Progenitor cell of endocrine pancreas (in vitro differentiated cells): Measurements from ENCODE around the gene RPRD1B. TPM values are rescaled to one million over a fixed set of nuclear protein-coding genes. Genes with fewer than 3 reads are reported as not detected.

Experiments used
- DNase-seq: peaks from one replicate; pipeline ENCODE4 v3.0.0; 2021; ENCODE audit warnings: low spot score; ENCODE audit not compliant: unreplicated experiment
- H3K27ac Mint-ChIP-seq: 2 replicates; pipeline ENCODE4 v1.8.0; 2021; ENCODE audit warnings: mild to moderate bottlenecking, moderate library complexity, mixed read lengths
- H3K27me3 Mint-ChIP-seq: 2 replicates; pipeline ENCODE4 v1.8.0; 2021; ENCODE audit warnings: mixed read lengths
- H3K36me3 Mint-ChIP-seq: 2 replicates; pipeline ENCODE4 v1.8.0; 2022; ENCODE audit warnings: mixed read lengths; ENCODE audit not compliant: insufficient read depth
- H3K4me1 Mint-ChIP-seq: 2 replicates; pipeline ENCODE4 v1.8.0; 2021; ENCODE audit warnings: low read depth, mixed read lengths
- H3K4me3 Mint-ChIP-seq: 2 replicates; pipeline ENCODE4 v1.8.0; 2021; ENCODE audit warnings: low read depth, mild to moderate bottlenecking, moderate library complexity, mixed read lengths
- H3K9me3 Mint-ChIP-seq: 2 replicates; pipeline ENCODE4 v1.8.0; 2021; ENCODE audit warnings: low read depth, mixed read lengths
- total RNA-seq: library from RNA; stranded (reverse); gene quantifications from 2 replicates; pipeline ENCODE4 v1.2.1, GENCODE V29; 2021
- TF ChIP-seq, protein P1 (sequence below): fragments of 200-600 bp; sonication (generic); IDR thresholded peaks from one replicate; pipeline ENCODE4 v1.5.0; 2021; ENCODE audit warnings: antibody characterized with exemption, mild to moderate bottlenecking; ENCODE audit not compliant: unreplicated experiment

RPRD1B gene
- total RNA-seq, 1 donor from 2014 or later: 31.7 TPM

DNA sequence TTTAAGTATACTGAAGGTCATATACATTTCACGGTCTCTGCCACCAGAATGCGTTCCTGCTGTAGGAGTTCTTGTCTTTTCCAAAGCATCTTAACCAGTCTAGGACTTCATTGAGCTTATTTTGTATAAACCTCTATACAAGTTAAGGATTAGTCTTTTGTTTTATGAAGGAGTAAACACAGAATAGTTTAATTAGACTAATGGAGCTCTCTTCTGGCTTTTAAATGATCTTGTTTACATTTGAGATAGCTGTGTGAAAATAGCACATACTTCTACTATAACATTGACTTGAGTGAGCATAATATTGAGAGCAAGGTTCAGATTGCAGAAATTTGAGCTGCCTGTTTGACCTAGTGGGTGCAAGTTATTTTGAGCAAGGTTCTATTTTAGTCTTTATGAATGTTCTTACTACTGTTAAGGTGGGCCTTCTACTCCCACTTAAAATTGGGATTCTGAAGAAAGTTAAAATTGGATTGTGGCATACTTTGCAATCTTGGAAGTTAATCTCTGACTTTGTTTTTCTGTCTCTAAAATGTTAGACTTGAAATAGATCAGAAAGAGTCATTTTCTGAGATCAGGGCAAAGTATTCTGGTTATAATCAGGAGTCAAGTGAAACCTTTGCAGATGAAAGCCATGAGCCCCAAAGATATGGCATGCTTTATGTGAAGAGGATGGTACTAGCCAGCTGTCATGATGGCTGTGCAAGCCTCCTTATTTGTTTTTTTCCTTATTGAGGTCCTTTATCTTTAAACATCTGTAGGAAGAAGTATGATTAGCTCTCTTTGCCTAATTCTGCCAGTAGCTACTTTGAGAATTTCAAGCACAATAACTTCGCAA, 41.8 kb downstream of the RPRD1B start:
- Mint-ChIP-seq H3K4me3 (no peak overlapping the region), H3K36me3 (peaks cover 44% of the 10 kb centered on the region), H3K27ac (peak overlapping the region; percentile 42), H3K4me1 (peaks cover 11% of the 10 kb centered on the region), H3K9me3 (peaks cover 10% of the 10 kb centered on the region), H3K27me3 (no peaks in the 10 kb centered on the region)
- TF ChIP-seq, protein P1, sequence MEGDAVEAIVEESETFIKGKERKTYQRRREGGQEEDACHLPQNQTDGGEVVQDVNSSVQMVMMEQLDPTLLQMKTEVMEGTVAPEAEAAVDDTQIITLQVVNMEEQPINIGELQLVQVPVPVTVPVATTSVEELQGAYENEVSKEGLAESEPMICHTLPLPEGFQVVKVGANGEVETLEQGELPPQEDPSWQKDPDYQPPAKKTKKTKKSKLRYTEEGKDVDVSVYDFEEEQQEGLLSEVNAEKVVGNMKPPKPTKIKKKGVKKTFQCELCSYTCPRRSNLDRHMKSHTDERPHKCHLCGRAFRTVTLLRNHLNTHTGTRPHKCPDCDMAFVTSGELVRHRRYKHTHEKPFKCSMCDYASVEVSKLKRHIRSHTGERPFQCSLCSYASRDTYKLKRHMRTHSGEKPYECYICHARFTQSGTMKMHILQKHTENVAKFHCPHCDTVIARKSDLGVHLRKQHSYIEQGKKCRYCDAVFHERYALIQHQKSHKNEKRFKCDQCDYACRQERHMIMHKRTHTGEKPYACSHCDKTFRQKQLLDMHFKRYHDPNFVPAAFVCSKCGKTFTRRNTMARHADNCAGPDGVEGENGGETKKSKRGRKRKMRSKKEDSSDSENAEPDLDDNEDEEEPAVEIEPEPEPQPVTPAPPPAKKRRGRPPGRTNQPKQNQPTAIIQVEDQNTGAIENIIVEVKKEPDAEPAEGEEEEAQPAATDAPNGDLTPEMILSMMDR: no peak
- no peak for DNase-seq

DNA sequence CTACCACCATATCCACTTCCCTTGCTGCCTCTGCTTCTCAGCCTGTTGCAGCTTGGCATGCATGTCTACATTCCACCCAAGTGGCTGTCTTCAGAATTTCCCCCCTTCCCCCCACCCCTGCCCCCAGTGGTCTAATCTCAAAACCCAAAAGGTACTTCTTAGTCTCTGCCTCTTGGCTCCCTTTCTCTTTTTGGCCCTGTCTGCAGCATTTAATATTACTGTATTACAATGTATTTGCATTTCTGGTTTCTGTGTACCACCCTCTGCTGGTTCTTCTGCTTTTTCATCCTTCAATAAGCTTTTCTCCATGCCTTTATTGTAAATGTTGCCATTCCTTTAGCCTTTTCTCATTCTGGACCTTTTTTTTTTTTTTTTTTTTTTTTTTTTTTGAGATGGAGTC, 43.0 kb downstream of the RPRD1B start:
- no peak for DNase-seq
- Mint-ChIP-seq H3K27ac (no peak overlapping the region), H3K36me3 (peaks cover 45% of the 10 kb centered on the region), H3K9me3 (peaks cover 18% of the 10 kb centered on the region), H3K4me3 (no peak overlapping the region), H3K27me3 (no peaks in the 10 kb centered on the region), H3K4me1 (peaks cover 11% of the 10 kb centered on the region)
- TF ChIP-seq, protein P1: no peak

DNA sequence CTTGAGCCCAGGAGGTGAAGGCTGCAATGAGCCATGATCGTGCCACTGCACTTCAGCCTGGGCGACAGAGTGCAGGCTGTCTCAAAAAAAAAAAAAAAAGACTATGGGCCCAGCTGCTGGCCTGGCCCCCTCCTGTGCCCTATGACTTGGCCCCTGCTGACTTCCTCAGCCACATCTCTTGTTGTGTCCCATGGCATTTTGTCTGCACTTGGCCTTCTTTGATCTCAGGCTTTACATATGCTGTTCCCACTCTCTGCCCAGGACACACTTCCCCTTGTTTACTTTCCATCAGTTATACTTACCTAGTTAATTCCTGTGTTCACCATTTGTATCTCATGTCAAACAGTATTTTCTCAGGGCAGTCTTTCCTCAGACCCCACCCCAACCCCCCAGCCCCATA, 44.5 kb downstream of the RPRD1B start:
- Mint-ChIP-seq H3K4me3 (no peak overlapping the region), H3K9me3 (peaks cover 24% of the 10 kb centered on the region), H3K4me1 (peaks cover 17% of the 10 kb centered on the region), H3K36me3 (peaks cover 51% of the 10 kb centered on the region), H3K27me3 (no peaks in the 10 kb centered on the region), H3K27ac (no peak overlapping the region)
- TF ChIP-seq, protein P1: no peak
- no peak for DNase-seq

DNA sequence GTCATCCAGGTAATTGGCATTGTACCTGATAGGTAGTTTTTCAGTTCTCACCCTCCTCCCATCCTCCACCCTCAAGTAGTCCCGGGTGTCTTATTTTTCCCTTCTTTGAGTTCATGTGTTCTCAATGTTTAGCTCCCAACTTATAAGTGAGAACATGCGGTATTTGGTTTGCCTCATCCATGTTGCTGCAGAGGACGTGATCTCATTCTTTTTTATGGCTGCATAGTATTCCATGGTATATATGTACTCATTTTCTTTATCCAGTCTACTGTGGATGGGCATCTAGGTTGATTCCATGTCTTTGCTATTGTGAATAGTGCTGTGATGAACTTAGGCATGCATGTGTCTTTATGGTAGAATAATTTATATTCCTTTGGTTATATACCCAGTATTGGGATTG, 45.8 kb downstream of the RPRD1B start:
- TF ChIP-seq, protein P1: no peak

DNA sequence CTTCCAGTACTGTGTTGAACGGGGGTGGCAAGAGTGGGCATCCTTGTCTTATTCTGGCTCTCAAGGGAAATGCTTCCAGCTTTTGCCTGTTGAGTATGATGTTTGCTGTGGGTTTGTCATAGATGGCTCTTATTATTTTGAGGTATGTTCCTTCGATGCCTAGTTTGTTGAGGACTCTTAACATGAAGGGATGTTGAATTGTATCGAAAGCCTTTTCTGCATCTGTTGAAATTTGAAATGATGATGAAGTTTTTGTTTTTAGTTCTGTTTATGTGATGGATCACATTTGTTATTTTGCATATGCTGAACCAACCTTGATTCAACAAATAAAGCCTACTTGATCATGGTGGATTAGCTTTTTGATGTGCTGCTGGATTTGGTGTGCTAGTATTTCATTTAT, 48.0 kb downstream of the RPRD1B start:
- H3K9me3 Mint-ChIP-seq: peaks cover 24% of the 10 kb centered on the region
- peaks cover 58% of the 10 kb centered on the region for H3K36me3 Mint-ChIP-seq
- TF ChIP-seq, protein P1: no peak
- H3K27ac Mint-ChIP-seq: peak overlapping the region; percentile 9
- no peak overlapping the region for H3K4me3 Mint-ChIP-seq
- peaks cover 22% of the 10 kb centered on the region for H3K4me1 Mint-ChIP-seq
- DNase-seq: no peak
- H3K27me3 Mint-ChIP-seq: no peaks in the 10 kb centered on the region

More for the DNA sequence above, 45.8 kb downstream of the RPRD1B start:
- Mint-ChIP-seq H3K27me3 (no peaks in the 10 kb centered on the region), H3K36me3 (peaks cover 51% of the 10 kb centered on the region), H3K27ac (no peak overlapping the region), H3K4me1 (peaks cover 28% of the 10 kb centered on the region), H3K4me3 (no peak overlapping the region), H3K9me3 (peaks cover 24% of the 10 kb centered on the region)
- no peak for DNase-seq
